IPS-NIHi11 (cell line): ENCODE results near the gene KCNAB1.
"Not testable (repeated sequence)": the region's sequence is repeated elsewhere in the genome, so short reads cannot be mapped to it uniquely, and the experiment has no call there.

ENCODE experiments used
- DNase-seq: peaks from one replicate; pipeline ENCODE4 v3.0.0; 2012; ENCODE audit warnings: mixed read lengths, low spot score

The KCNAB1 gene

GRCh38 chr3:156137397-156137796, 17.0 kb downstream of the KCNAB1 start:
- not testable (repeated sequence) for DNase-seq

DNA sequence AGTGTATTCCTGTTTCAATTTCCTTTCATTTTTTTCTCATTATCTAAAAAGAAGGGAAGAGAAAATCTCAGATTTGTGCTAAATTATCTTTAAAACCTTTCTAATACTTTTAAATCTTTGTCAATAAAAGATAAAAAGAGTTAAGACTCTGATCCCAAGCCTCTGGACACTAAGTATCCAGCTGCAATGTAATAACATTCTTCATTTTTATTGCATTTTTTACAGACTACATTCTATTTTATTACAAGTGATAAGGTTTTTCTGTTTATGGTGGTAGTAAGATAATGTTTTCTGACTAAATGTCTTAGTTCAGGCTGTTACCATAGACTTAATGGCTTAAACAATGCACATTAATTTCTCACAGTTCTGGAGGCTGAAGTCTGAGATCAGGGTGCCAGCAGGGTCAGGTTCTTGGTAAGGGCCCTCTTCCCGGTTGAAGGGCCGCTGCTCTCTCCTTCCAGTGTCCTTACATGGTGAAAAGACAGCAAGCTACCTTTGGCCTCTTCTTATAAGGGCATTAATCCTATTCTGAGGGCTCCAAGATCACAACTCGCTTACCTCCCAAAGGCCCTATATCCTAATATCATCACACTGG, 19.7 kb downstream of the KCNAB1 start:
- no peak for DNase-seq

GRCh38 chr3:156142702-156143101, 22.3 kb downstream of the KCNAB1 start:
- no peak for DNase-seq

DNA sequence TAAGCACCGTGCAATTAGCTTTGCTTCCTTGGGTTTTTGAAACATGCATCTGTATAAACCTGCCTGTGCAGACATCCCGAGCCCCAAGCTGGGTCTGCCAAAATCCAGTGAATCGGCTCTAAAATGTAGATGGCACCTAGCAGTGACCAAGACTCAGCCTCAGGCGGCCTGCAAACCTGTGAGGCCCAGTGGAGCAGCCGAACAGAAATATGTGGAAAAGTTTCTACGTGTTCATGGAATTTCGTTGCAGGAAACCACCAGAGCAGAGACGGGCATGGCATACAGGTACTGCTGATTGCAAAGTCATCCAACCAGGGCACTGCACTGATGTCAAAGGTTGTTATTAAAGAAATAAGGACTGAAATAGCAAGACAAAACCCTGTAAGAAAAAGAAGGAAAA, 22.8 kb downstream of the KCNAB1 start:
- DNase-seq: no peak

DNA sequence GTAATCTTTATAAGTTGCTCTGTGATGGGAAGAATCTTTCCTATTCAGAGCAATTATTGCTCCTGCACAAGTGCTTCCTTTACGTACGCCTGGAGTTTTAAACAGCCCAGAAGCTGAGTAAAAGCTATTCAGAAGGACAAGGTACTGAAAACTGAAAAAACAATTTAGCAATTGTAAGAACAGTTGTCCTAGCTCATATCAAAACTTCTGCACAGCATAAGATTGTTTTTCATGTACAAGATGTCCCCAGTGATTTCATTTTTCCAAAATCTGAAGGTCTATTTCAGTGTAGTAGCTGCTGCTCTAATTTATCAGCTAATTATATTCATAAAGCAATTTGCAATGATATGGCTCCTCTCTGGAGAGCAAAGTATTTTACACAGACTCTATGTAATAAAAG, 23.7 kb downstream of the KCNAB1 start:
- DNase-seq: no peak

- no peak for DNase-seq
Measured at GRCh38 chr3:156145866-156146265, 25.5 kb downstream of the KCNAB1 start.

DNA sequence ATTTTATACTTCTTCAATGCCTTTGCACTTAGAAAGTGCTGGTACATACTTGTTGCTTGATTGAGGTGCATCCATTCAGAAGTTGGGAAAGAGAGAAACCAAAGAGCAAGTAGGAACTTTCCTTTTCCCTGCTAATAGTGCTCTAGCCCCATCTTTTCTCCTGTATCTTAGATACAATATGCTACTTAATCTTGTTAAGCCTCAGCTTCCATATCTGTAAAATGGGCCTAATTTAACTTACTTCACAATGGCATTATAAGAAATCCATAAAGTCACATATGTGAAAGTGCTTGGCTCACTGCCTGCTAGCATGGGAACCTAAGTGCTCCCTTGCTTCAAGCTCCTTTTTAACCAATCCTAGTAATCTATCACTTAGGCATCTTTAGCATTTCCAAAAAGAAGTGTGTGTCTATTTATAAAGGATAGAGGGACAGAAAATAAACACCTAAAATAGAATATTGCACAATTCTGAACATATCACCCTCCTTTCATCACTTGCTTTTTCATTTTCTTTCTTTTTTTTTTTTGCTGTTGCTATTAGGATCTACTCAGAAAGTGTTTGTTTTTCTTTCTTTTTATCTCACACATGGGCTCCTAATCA, 28.1 kb downstream of the KCNAB1 start:
- no peak for DNase-seq

- no peak for DNase-seq
Measured at GRCh38 chr3:156148946-156149381, 28.6 kb downstream of the KCNAB1 start.

DNA sequence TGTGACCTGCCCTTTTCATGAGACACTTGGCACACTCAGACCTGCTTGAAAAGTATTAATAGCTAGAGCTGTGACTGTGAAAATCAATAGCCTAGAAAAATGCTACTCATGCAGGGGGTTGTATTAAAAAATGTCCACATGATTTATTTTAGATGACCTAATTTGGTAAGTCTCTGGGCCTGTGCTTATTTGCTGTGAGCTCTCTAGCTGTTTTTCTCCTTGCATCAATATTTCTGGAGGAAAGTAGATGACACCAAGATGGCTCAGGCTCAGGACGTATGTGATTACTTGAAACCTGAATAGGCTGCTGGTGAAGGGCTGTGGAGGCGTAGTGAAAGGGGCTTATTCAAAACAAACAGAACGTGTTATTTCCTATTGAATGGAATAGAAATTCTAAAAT, 29.5 kb downstream of the KCNAB1 start:
- no peak for DNase-seq

DNA sequence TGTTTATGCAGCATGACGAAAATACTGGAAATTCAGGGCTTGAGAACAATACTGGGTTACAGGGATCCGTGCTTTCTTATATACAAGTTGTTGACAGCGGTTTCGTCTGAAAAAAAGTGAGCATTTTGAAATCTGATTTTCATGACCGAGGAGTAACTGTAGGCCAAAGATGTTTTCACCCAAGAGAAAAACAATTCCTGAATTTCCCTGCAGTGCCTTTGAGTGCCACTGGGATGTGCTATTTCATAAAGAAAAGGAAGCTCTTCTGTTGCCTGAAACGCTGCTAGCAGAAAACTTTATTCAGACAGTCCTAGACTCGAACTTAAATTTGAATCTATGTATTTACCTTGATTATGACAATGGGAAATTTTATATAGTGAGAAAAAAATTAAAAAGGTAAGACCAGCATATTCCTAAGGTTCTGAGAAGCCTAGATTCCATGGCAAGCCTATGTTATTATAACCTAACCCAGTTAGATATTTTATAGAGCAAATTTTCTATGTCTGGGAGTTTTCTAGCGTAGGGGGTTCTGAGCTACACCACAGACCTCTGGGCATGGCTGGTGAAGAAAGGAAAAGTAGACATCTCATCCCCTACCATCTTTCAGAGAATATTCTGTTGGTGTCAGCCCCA, 30.2 kb downstream of the KCNAB1 start:
- peak; percentile 48 for DNase-seq

- DNase-seq: peak; percentile 76
Measured at GRCh38 chr3:156151824-156152428, 31.5 kb downstream of the KCNAB1 start.

- no peak for DNase-seq
Measured at GRCh38 chr3:156158656-156159295, 38.4 kb downstream of the KCNAB1 start.

DNA sequence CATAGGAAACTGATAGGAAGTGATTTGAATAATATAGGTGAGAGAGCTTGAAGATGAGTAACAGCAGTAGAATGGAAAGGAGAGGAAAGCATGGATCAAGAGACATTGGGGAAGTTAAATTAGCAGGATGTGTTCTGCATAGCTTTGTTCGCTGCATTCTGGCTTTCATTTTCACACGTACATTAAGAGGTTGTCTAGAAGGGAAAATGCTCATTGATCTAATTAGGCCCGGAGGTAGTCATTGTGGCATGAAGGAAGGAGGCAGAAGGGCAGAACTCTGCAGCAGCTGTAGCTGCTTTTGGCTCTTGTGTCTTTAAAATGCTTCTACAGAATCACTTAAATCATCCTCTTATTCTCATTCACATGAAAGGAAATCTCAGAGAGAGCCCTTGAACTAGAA, 40.3 kb downstream of the KCNAB1 start:
- DNase-seq: no peak

GRCh38 chr3:156161172-156161571, 40.8 kb downstream of the KCNAB1 start:
- DNase-seq: no peak

DNA sequence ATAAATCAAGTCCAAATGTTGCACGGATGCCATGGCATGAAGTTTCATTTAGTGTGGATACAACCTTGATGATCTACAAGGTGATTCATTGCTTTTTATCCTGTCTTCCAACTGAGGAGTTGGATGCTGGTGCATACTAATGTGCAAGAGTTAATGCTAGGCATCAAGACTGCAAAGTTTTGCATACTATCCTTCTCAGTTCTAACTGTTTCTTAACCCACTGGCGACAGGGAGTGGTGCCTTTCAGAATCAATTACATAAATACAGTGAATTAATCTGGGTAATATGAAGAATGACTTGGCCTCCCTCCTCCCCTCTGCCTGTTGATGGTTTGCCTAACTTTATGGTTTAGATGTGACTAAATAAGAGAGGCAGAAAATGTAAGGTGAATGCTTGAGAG, 43.5 kb downstream of the KCNAB1 start:
- no peak for DNase-seq

DNA sequence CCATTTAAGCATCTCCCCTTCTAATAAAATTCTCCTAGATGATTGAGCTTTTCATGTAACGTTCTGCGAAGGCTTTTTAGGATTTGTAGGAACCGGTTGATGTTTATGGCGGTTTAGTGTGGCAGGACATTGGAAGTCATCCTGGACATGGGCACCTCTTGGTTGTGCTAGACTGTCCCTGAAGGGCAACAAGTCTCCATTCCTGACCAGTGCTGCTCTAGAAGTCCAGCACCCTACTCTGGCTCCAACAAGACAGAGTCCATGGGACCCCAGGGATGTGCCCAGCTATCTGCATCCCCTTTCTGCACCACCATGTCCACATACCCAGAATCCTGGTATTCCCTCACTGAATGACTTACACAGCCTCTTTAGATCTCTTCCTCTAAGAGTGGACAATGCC, 46.4 kb downstream of the KCNAB1 start:
- DNase-seq: no peak

- DNase-seq: no peak
Measured at GRCh38 chr3:156170571-156170970, 50.2 kb downstream of the KCNAB1 start.

DNA sequence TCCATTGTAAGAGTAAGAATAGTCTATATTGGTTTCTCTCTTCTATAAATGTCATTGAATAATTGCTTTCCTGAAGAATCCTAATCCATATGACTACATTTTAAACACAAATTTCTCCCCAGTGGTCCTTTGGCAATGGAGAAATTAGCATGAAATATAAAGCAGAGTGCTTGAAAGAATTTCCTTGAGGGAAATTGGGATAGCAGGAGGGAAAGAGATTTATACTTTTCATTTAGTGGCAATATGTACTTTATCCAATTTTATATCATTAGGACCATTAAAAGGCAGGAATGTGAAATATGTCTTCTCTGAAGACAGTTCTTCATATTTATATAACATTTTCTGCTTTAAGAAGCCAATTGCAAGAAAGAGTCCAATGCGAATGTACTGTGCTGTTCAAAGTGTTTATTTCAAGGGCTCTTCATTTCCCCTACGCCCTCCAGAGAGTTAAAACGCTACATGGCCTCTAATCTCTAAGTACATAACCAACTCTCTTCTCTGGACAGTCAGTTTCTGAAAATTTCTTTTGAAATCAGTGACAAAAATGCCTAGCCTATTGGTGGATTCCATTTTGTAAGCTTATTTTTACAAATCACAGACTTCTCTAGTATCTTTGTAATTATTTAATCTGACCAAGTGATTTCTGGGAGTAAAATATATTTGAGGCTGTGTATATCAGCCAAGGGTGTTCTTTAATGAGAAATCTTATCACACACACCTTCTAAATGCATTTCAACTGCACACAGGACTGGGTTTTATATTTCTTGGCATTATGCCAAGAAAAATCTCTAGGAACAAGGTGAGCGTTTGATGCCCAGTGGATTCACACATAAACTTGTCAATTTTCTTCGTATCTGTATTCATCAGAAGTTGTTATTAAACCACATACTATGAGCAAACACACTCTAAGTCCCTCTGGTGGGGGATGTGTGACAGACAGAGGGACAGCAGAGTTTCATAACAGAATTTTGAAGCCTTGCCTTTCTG, 51.2 kb downstream of the KCNAB1 start:
- no peak for DNase-seq

DNA sequence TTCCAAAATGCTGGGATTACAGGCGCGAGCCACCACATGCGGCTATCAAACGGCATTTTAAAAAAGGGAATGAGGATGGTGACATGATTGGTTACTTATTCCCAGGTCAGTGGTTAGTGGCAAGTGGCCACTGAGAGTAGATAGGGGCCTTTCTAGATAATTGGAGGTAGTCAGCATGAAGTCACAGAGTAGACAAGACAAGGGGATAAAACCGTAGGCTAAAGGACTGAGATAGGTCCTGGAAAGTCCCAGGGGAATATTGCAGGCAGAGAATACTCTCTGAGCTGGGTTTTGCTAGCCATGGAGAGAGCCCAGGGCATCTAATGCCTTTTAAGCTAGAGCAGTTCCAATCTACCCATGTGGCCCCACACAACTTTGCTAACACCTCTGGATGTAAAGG, 52.2 kb downstream of the KCNAB1 start:
- DNase-seq: no peak

GRCh38 chr3:156174229-156174847, 54.0 kb downstream of the KCNAB1 start:
- no peak for DNase-seq

DNA sequence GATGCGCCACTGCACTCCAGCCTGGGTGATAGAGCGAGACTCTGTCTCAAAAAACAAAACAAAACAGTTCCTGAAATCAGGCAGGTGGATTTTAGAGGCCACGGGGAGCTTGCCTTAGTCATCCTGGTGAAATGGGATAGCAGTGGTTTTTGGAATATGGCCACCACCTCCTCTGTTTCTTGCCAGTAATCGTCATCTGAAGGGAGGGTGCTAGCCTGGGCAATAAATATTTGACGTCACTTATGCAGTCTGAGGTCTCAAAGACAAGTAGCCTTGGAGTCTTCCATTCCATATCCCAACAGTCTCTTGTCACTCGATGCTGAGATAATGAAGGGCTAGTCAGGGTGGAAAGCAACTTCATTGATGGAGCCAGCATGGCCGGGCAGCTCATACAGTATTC, 55.2 kb downstream of the KCNAB1 start:
- no peak for DNase-seq
